GM18520 (cell line): ENCODE measurements around the gene IKBKE.
"Not testable (repeated sequence)": the region's sequence is repeated elsewhere in the genome, so short reads cannot be mapped to it uniquely, and the experiment has no call there.

Source experiments
- ATAC-seq: cut with Tn5 transposase; IDR thresholded peaks from one replicate; pipeline ENCODE4 v1.9.1; 2021; ENCODE audit not compliant: unreplicated experiment

Gene IKBKE

GRCh38 chr1:206472454-206472853, 2.2 kb downstream of the IKBKE start:
- ATAC-seq = no peak

- no peak for ATAC-seq
Observed at GRCh38 chr1:206472886-206473285, 2.6 kb downstream of the IKBKE start.

- no peak for ATAC-seq
Observed at GRCh38 chr1:206476058-206476457, 5.8 kb downstream of the IKBKE start.

- no peak for ATAC-seq
Observed at GRCh38 chr1:206476591-206476990, 6.3 kb downstream of the IKBKE start.

GRCh38 chr1:206477110-206477509, 6.8 kb downstream of the IKBKE start:
- ATAC-seq = no peak

- ATAC-seq = no peak
Observed at GRCh38 chr1:206477581-206478380, 7.5 kb downstream of the IKBKE start.

- ATAC-seq = no peak
Observed at GRCh38 chr1:206478746-206479145, 8.5 kb downstream of the IKBKE start.

- no peak for ATAC-seq
Observed at GRCh38 chr1:206479183-206480125, 9.2 kb downstream of the IKBKE start.

- no peak for ATAC-seq
Observed at GRCh38 chr1:206480211-206480610, 9.9 kb downstream of the IKBKE start.

- no peak for ATAC-seq
Observed at GRCh38 chr1:206482611-206483010, 12.3 kb downstream of the IKBKE start.

GRCh38 chr1:206483864-206484263, 13.6 kb downstream of the IKBKE start:
- ATAC-seq = not testable (repeated sequence)

GRCh38 chr1:206484901-206485300, 14.6 kb downstream of the IKBKE start:
- ATAC-seq = no peak

- ATAC-seq = no peak
Observed at GRCh38 chr1:206486995-206487788, 16.9 kb downstream of the IKBKE start.

GRCh38 chr1:206487970-206488369, 17.7 kb downstream of the IKBKE start:
- no peak for ATAC-seq

- ATAC-seq = no peak
Observed at GRCh38 chr1:206488466-206488865, 18.2 kb downstream of the IKBKE start.

- no peak for ATAC-seq
Observed at GRCh38 chr1:206489980-206490770, 19.9 kb downstream of the IKBKE start.

GRCh38 chr1:206490771-206491405, 20.6 kb downstream of the IKBKE start:
- no peak for ATAC-seq

GRCh38 chr1:206491616-206492015, 21.3 kb downstream of the IKBKE start:
- no peak for ATAC-seq

GRCh38 chr1:206492589-206492988, 22.3 kb downstream of the IKBKE start:
- ATAC-seq = no peak

GRCh38 chr1:206493279-206493678, 23.0 kb downstream of the IKBKE start:
- no peak for ATAC-seq
